Activated naive CD4-positive, alpha-beta T cell treated with anti-CD3 and anti-CD28 coated beads, Interleukin-2, amount 50 U/mL, for 16 hours (primary cell): Measurements from ENCODE around the gene STON1.
A peak's percentile ranks its signal among the peaks of the same experiment; 100 is the strongest.
"Not testable (repeated sequence)": the region's sequence is repeated elsewhere in the genome, so short reads cannot be mapped to it uniquely, and the experiment has no call there.

Experiments used
- DNase-seq: peaks from one replicate; pipeline ENCODE4 v3.0.0-alpha.2; 2020

Gene STON1

GRCh38 chr2:48528431-48528830, 1.5 kb upstream of the STON1 start:
- no peak for DNase-seq

- DNase-seq: no peak
Observed at GRCh38 chr2:48529194-48529593, 760 bp upstream of the STON1 start.

GRCh38 chr2:48529676-48530032, 300 bp upstream of the STON1 start:
- DNase-seq: peak; percentile 18

- DNase-seq: no peak
Observed at GRCh38 chr2:48531141-48531648, 1.2 kb downstream of the STON1 start.

GRCh38 chr2:48532174-48532573, 2.2 kb downstream of the STON1 start:
- DNase-seq: no peak

- DNase-seq: no peak
Observed at GRCh38 chr2:48532824-48533223, 2.9 kb downstream of the STON1 start.

- DNase-seq: no peak
Observed at GRCh38 chr2:48534781-48535180, 4.8 kb downstream of the STON1 start.

- no peak for DNase-seq
Observed at GRCh38 chr2:48540237-48540935, 10.4 kb downstream of the STON1 start.

GRCh38 chr2:48541666-48542389, 11.9 kb downstream of the STON1 start:
- DNase-seq: no peak

GRCh38 chr2:48543895-48544294, 13.9 kb downstream of the STON1 start:
- DNase-seq: no peak

- DNase-seq: no peak
Observed at GRCh38 chr2:48545244-48545643, 15.3 kb downstream of the STON1 start.

- no peak for DNase-seq
Observed at GRCh38 chr2:48548840-48549239, 18.9 kb downstream of the STON1 start.

GRCh38 chr2:48549972-48550371, 20.0 kb downstream of the STON1 start:
- no peak for DNase-seq

GRCh38 chr2:48551548-48551947, 21.6 kb downstream of the STON1 start:
- no peak for DNase-seq

GRCh38 chr2:48555071-48555470, 25.1 kb downstream of the STON1 start:
- DNase-seq: not testable (repeated sequence)

- no peak for DNase-seq
Observed at GRCh38 chr2:48558456-48558855, 28.5 kb downstream of the STON1 start.

- DNase-seq: no peak
Observed at GRCh38 chr2:48560546-48561209, 30.7 kb downstream of the STON1 start.

GRCh38 chr2:48562281-48562680, 32.3 kb downstream of the STON1 start:
- no peak for DNase-seq

GRCh38 chr2:48566592-48567310, 36.8 kb downstream of the STON1 start:
- no peak for DNase-seq

- DNase-seq: no peak
Observed at GRCh38 chr2:48567671-48568070, 37.7 kb downstream of the STON1 start.

- no peak for DNase-seq
Observed at GRCh38 chr2:48568547-48568946, 38.6 kb downstream of the STON1 start.

GRCh38 chr2:48569433-48569832, 39.5 kb downstream of the STON1 start:
- DNase-seq: no peak

- no peak for DNase-seq
Observed at GRCh38 chr2:48572816-48573215, 42.9 kb downstream of the STON1 start.
